ENCODE data around the gene PLOD1. TPM values are rescaled to one million over a fixed set of nuclear protein-coding genes. Genes with fewer than 3 reads are reported as not detected.

The PLOD1 gene
- total and polyA plus RNA-seq, 2 of the 13 experiments (the other 11 are each of a cell fraction or from before 2014, with no cell fraction given), result 70.1 to 318 TPM

- TF ChIP-seq TOPORS (CRISPR knock-in tag; IDR thresholded peaks at IDR 0.05) (no peak), KDM6A (CRISPR knock-in tag; IDR thresholded peaks at IDR 0.05; ENCODE audit: low read depth) (peak; percentile 21; the same call in 1 of the 2 replicates), SPEN (CRISPR knock-in tag; IDR thresholded peaks at IDR 0.05; ENCODE audit: low read depth) (no peak), GRHL1 (CRISPR knock-in tag; conservative IDR thresholded peaks at IDR 0.05) (no peak), ZNF276 (CRISPR knock-in tag; IDR thresholded peaks at IDR 0.05; ENCODE audit: low read depth) (no peak), ZNF350 (CRISPR knock-in tag; IDR thresholded peaks at IDR 0.05; ENCODE audit: borderline replicate concordance, low read depth) (no peak; the same call in 1 of the 2 replicates), RERE (CRISPR knock-in tag; IDR thresholded peaks at IDR 0.05; ENCODE audit: low read depth) (peak; percentile 63; the same call in 1 of the 2 replicates), KMT2B (CRISPR knock-in tag; IDR thresholded peaks at IDR 0.05) (peak; percentile 61; the same call in 1 of the 2 replicates), CEBPB (IDR thresholded peaks at IDR 0.05; ENCODE audit: borderline replicate concordance, low read depth, low read length) (no peak), ZNF124 (CRISPR knock-in tag; IDR thresholded peaks at IDR 0.05) (peak; percentile 87), AKAP8 (CRISPR knock-in tag; IDR thresholded peaks at IDR 0.05) (no peak), ZBTB4 (CRISPR knock-in tag; IDR thresholded peaks at IDR 0.05; ENCODE audit: borderline replicate concordance) (no peak), DNMT1 (CRISPR knock-in tag; IDR thresholded peaks at IDR 0.05) (no peak; the same call in 1 of the 2 replicates), ZMAT5 (CRISPR knock-in tag; IDR thresholded peaks at IDR 0.05; ENCODE audit: borderline replicate concordance, low read depth) (no peak), ZFYVE20 (CRISPR knock-in tag; IDR thresholded peaks at IDR 0.05; ENCODE audit: borderline replicate concordance, low read depth) (0 out of 2 replicates have a peak, but pooled peaks have one; percentile 17), ZNF766 (CRISPR knock-in tag; IDR thresholded peaks at IDR 0.05; ENCODE audit: borderline replicate concordance) (peak; percentile 46; the same call in 1 of the 2 replicates)
Measured at GRCh38 chr1:11908095-11908675, 26.3 kb upstream of the PLOD1 start (continued).
